ENCODE measurements around the gene SIL1.
A peak's percentile ranks its signal among the peaks of the same experiment; 100 is the strongest.
"Not testable (repeated sequence)": the region's sequence is repeated elsewhere in the genome, so short reads cannot be mapped to it uniquely, and the experiment has no call there.

Gene SIL1

GRCh38 chr5:139104577-139105276 lies 93.4 kb downstream of the SIL1 start:
- peak in 2 of 3 experiments; percentile 17 to 25 for DNase-seq

GRCh38 chr5:139103762-139104161 lies 94.4 kb downstream of the SIL1 start:
- no peak for DNase-seq

GRCh38 chr5:139100825-139101224 lies 97.3 kb downstream of the SIL1 start:
- DNase-seq: peak in 1 of 3 experiments; percentile 18

GRCh38 chr5:139094154-139095131 lies 103.7 kb downstream of the SIL1 start:
- DNase-seq: no peak

GRCh38 chr5:139092741-139093343 lies 105.3 kb downstream of the SIL1 start:
- DNase-seq: peak; percentile 2 to 20 (median 20)

GRCh38 chr5:139091439-139092156 lies 106.6 kb downstream of the SIL1 start:
- DNase-seq: peak in 2 of 3 experiments; percentile 18 to 28

GRCh38 chr5:139090581-139090980 lies 107.6 kb downstream of the SIL1 start:
- no peak for DNase-seq

- DNase-seq: no peak
Observed at GRCh38 chr5:139088024-139088423, 110.1 kb downstream of the SIL1 start.

- peak in 1 of 3 experiments; percentile 58 for DNase-seq
Observed at GRCh38 chr5:139082813-139083498, 115.2 kb downstream of the SIL1 start.

- no peak for DNase-seq
Observed at GRCh38 chr5:139079991-139080610, 118.1 kb downstream of the SIL1 start.

GRCh38 chr5:139079225-139079990 lies 118.8 kb downstream of the SIL1 start:
- DNase-seq: peak in 2 of 3 experiments; percentile 2 to 64

- DNase-seq: no peak
Observed at GRCh38 chr5:139078345-139078744, 119.8 kb downstream of the SIL1 start.

- DNase-seq: no peak
Observed at GRCh38 chr5:139077899-139078298, 120.3 kb downstream of the SIL1 start.

GRCh38 chr5:139076111-139076510 lies 122.1 kb downstream of the SIL1 start:
- no peak for DNase-seq

GRCh38 chr5:139075066-139076050 lies 122.8 kb downstream of the SIL1 start:
- DNase-seq: no peak

- not testable (repeated sequence) for DNase-seq
Observed at GRCh38 chr5:139073956-139074355, 124.2 kb downstream of the SIL1 start.

- DNase-seq: no peak
Observed at GRCh38 chr5:139068494-139069151, 129.5 kb downstream of the SIL1 start.

- no peak for DNase-seq
Observed at GRCh38 chr5:139068060-139068459, 130.1 kb downstream of the SIL1 start.

- no peak for DNase-seq
Observed at GRCh38 chr5:139065306-139065705, 132.9 kb downstream of the SIL1 start.

Data from NCI-H1417 (cell line).